HFFc6 (cell line): Measurements from ENCODE around the gene PLAC9. TPM values are rescaled to one million over a fixed set of nuclear protein-coding genes. Genes with fewer than 3 reads are reported as not detected.

Source experiments
- DNase-seq: peaks from one replicate; pipeline ENCODE4 v3.0.0-alpha.2; 2018
- H3K27ac Mint-ChIP-seq: 2 replicates; pipeline ENCODE4 v1.8.0; 2020; ENCODE audit warnings: mild to moderate bottlenecking, mixed read lengths
- H3K27me3 Mint-ChIP-seq: 2 replicates; pipeline ENCODE4 v1.8.0; 2021; ENCODE audit warnings: mild to moderate bottlenecking, moderate library complexity, mixed read lengths; ENCODE audit not compliant: insufficient read depth
- H3K36me3 Mint-ChIP-seq: 2 replicates; pipeline ENCODE4 v1.8.0; 2021; ENCODE audit warnings: low read depth, mixed read lengths
- H3K4me1 Mint-ChIP-seq: 2 replicates; pipeline ENCODE4 v1.8.0; 2020; ENCODE audit warnings: low read depth, mixed read lengths
- H3K4me3 Mint-ChIP-seq: 2 replicates; pipeline ENCODE4 v1.8.0; 2020; ENCODE audit warnings: mild to moderate bottlenecking, moderate library complexity, mixed read lengths
- H3K9me3 Mint-ChIP-seq: 2 replicates; pipeline ENCODE4 v1.8.0; 2020; ENCODE audit warnings: mild to moderate bottlenecking, mixed read lengths
- CTCF ChIP-seq: fragments of 200-600 bp; sonication (generic); IDR thresholded peaks from 2 replicates; pipeline ENCODE4 v1.5.0; 2021; ENCODE audit warnings: antibody characterized with exemption, mild to moderate bottlenecking
- total RNA-seq, 6 experiments: library from RNA; stranded (reverse); fragmentation: NEBNext Ultra II Directional; extraction: Animal tissue kit (Norgen Biotek cat#: 25700); gene quantifications; 2 replicates in 1 of 6; 3 replicates in 5 of 6; pipeline ENCODE4 v1.2.3, GENCODE V29; 2021

Gene PLAC9
- total RNA-seq, 6 experiments from 2014 or later, result 2.1 to 6.6 (median 6.2) TPM

GRCh38 chr10:80136134-80136571 is 3.6 kb downstream of the PLAC9 start:
- Mint-ChIP-seq H3K27ac (peak overlapping the region; percentile 74), H3K27me3 (peaks cover 8% of the 10 kb centered on the region), H3K36me3 (no peaks in the 10 kb centered on the region), H3K4me1 (peaks cover 44% of the 10 kb centered on the region), H3K9me3 (no peaks in the 10 kb centered on the region), H3K4me3 (peak overlapping the region; percentile 50)
- no peak for TF ChIP-seq CTCF
- DNase-seq, result peak; percentile 59

- Mint-ChIP-seq H3K27me3 (peaks cover 8% of the 10 kb centered on the region), H3K27ac (no peak overlapping the region), H3K4me1 (peaks cover 35% of the 10 kb centered on the region), H3K36me3 (no peaks in the 10 kb centered on the region), H3K4me3 (no peak overlapping the region), H3K9me3 (no peaks in the 10 kb centered on the region)
- no peak for TF ChIP-seq CTCF
- DNase-seq, result no peak
These were observed 4.7 kb downstream of the PLAC9 start for GRCh38 chr10:80137031-80137862.

DNA sequence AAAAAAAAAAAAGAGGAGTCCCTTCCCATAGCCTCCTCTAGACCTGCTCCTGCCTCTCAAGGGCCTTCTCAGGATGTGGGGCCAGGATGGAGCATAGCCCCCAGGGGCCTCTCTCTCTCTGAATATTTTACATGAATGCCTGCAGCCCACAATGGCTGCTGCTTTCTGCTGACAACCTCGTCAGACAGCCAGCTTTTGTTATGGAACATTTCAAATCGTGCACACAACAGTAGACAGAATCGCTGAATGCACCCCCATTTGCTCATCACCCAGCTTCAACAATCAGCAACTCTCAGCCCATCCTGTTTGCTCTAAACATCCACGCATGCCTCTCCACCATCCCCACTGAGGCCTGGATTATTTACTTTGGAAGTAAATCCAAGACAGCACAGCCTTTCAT is 5.4 kb downstream of the PLAC9 start:
- H3K4me1 Mint-ChIP-seq, result peaks cover 32% of the 10 kb centered on the region
- TF ChIP-seq CTCF, result no peak
- peak overlapping the region; percentile 13 for H3K27ac Mint-ChIP-seq
- H3K9me3 Mint-ChIP-seq, result no peaks in the 10 kb centered on the region
- no peak for DNase-seq
- no peak overlapping the region for H3K4me3 Mint-ChIP-seq
- no peaks in the 10 kb centered on the region for H3K36me3 Mint-ChIP-seq
- H3K27me3 Mint-ChIP-seq, result peaks cover 8% of the 10 kb centered on the region

GRCh38 chr10:80139265-80139664 is 6.7 kb downstream of the PLAC9 start:
- no peaks in the 10 kb centered on the region for H3K36me3 Mint-ChIP-seq
- H3K4me1 Mint-ChIP-seq, result peaks cover 30% of the 10 kb centered on the region
- no peak for TF ChIP-seq CTCF
- DNase-seq, result no peak
- H3K27me3 Mint-ChIP-seq, result peaks cover 7% of the 10 kb centered on the region
- no peak overlapping the region for H3K4me3 Mint-ChIP-seq
- H3K27ac Mint-ChIP-seq, result no peak overlapping the region
- H3K9me3 Mint-ChIP-seq, result no peaks in the 10 kb centered on the region

DNA sequence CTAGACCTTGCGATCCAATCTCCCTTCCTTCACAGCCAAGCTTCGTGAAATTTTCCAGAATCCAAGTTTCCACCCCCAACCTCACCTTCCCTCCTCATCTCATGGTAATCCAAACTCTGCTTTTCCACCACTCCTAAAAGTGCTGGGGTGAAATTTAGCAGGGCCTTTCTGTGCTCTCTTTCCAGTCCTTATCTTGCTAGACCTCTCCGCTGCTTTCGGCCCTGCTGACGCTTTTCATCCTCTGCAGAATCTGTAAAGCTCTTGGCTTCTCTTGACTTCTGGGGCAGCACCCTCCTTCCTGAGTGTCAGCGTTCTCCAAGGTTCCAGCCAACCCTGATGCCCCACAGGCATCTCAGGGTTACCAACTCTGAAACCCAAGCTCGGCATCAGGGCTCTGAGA is 7.7 kb downstream of the PLAC9 start:
- Mint-ChIP-seq H3K4me1 (peaks cover 37% of the 10 kb centered on the region), H3K9me3 (no peaks in the 10 kb centered on the region), H3K4me3 (no peak overlapping the region), H3K36me3 (no peaks in the 10 kb centered on the region), H3K27ac (no peak overlapping the region), H3K27me3 (peaks cover 8% of the 10 kb centered on the region)
- no peak for DNase-seq
- no peak for TF ChIP-seq CTCF
